Measurements from ENCODE around the gene CPNE9.
"Not testable (repeated sequence)": the region's sequence is repeated elsewhere in the genome, so short reads cannot be mapped to it uniquely, and the experiment has no call there.

CPNE9 gene

DNA sequence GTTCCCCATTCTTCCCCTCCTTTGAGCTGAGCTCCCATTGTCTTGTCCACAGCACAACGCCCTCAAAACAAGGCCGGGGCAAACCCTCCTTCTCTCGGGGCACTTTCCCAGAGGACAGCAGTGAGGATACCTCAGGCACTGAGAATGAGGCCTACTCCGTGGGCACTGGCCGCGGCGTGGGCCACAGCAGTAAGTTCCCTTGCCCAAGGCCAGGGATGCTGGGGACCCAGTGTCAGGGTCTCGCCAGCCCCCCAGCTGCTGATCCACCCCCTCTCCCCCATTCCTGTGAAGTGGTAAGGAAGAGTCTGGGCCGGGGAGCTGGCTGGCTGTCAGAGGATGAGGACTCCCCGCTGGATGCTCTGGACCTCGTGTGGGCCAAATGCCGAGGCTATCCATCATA is 41.9 kb downstream of the CPNE9 start:
- DNase-seq (ENCODE audit: low read depth in 1 of 2, low spot score in 1 of 2), result no peak

DNA sequence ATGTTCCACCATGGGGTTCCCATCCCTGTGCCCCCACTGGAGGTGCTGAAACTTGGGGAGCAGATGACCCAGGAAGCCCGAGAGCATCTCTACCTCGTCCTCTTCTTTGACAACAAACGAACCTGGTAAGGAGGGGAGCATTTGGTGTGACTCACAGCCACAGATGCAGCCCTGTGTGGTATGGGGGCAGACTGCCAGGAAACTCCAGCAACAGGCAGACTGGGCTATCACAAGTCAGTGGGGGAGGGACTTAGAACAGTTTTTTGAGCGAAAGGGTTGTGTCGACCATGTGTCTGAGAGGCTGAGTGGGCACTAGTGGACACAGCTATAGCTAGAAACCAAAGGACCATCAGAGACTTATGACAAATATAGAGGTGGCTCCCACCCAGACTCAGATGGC is 42.7 kb downstream of the CPNE9 start:
- no peak for DNase-seq (ENCODE audit: low read depth in 1 of 2, low spot score in 1 of 2)

DNA sequence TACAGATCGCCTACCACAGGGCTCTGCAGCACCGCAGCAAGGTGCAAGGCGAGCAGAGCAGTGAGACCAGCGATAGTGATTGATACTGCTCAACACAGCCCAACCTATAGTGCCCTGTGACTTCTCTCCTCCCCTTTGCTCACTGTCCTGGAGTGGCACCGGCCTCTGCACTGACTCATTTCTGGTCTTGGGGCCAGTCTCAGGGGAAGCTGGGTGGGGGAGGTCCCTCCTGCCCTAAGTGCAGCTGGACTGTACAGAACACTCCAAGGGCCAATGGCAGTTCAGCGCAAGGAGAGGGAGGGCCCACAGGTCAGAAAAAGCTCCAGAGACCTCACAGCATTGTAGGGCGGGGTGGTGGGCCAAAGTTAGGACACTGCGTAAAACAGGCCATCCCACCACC is 43.6 kb downstream of the CPNE9 start:
- no peak for DNase-seq (ENCODE audit: low read depth in 1 of 2, low spot score in 1 of 2)

DNA sequence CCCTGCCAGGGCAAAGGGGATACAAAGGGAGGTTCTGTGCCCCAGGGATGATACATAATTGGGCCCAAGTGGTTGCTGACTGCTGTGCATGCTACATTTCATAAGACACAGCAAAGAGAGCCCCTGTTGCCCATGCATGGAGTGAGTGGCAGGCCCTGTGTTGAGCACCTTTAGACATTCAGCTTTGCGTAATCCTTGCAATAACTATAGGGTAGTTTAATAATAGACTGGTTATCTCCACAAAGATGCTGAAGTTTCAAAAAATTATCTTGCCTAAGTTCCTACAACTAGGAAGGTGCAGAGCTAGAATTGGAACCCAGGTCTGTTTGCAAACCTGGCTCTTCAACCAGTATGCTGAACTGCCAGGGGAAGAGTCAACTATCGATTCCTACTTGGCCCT is 44.4 kb downstream of the CPNE9 start:
- no peak for DNase-seq (ENCODE audit: low read depth in 1 of 2, low spot score in 1 of 2)

DNA sequence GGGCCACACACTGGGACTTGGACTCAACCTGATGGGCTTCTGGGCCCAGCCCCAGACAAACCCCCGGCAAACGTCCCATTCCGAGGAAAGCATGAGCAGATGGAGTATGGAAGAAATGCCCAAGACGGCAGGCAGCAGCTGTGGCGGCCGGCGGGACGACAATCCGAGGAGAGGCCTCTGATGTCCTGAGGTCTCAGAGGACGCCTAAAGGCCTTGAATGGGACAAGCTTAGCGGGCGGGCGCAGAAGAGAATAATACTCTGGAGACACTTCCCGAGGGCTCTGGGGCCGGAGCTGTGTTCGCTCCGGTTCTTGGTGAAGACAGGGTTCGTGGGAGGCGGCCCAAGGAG is 45.6 kb downstream of the CPNE9 start:
- no peak for DNase-seq (ENCODE audit: low read depth in 1 of 2, low spot score in 1 of 2)

DNA sequence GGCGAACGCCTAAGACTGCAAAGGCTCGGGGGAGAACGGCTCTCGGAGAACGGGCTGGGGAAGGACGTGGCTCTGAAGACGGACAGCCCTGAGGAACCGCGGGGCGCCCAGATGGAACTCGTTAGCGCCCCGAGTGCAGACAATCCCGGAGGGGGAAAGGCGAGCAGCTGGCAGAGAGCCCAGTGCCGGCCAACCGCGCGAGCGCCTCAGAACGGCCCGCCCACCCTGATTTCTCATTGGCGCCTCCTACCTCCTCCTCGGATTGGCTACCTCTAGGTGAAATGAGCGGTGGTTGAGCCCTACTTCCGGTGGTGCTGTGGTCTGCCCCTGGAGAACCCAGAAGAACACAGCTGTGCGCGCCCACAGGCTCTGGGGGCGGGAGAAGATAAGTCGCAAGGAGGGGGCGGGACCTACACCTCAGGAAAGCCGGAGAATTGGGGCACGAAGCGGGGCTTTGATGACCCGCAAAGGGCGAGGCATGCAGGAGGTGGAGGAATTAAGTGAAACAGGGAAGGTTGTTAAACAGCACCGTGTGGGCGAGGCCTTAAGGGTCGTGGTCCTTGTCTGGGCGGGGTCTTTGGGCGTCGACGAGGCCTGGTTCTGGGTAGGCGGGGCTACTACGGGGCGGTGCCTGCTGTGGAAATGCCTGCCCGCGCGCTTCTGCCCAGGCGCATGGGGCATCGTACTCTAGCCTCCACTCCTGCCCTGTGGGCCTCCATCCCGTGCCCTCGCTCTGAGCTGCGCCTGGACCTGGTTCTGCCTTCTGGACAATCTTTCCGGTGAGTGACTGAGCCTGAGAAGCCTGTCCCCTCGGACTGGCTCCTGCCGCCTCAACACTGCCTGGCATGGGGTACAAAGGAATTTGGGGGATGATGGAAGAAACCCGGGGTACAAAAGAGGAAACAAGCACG is 46.3 kb downstream of the CPNE9 start, which contains the start of gene OGG1:
Gene OGG1 (plus strand): TSS at position 308 of the 911 bp plus-strand sequence. CDS start 335 bp downstream, at position 643.
- DNase-seq (ENCODE audit: low read depth in 1 of 2, low spot score in 1 of 2), result peak; percentile 84 to 94

DNA sequence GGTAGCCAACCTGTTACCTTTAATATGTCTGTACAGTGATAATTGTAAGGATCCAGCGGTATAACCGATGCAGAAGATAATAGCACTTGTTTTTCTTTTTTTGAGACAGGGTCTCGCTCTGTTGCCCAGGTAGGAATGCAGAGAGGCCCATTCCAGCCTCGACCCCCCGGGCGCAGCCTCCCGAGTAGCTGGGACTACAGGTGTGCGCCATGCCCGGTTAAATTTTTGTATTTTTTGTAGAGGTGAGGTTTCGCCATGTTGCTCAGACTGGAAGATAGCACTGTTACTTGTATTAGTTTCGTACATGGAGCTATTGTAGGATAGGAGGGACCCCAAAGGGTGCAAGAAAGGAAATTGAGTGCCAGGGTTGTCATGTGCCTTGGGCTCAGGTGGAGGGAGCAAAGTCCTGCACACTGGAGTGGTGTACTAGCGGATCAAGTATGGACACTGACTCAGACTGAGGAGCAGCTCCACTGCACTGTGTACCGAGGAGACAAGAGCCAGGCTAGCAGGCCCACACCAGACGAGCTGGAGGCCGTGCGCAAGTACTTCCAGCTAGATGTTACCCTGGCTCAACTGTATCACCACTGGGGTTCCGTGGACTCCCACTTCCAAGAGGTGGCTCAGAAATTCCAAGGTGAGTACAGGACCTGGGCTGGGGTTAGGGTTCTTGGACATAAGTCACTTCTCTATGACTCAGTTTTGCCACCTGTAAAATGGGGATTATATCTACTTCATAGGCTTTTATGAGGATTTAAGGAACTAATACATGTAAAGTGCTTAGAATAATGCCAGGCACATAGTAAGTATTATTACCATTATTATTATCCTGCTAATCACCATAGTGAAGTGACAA is 47.2 kb downstream of the CPNE9 start:
- no peak for DNase-seq (ENCODE audit: low read depth in 1 of 2, low spot score in 1 of 2)

DNA sequence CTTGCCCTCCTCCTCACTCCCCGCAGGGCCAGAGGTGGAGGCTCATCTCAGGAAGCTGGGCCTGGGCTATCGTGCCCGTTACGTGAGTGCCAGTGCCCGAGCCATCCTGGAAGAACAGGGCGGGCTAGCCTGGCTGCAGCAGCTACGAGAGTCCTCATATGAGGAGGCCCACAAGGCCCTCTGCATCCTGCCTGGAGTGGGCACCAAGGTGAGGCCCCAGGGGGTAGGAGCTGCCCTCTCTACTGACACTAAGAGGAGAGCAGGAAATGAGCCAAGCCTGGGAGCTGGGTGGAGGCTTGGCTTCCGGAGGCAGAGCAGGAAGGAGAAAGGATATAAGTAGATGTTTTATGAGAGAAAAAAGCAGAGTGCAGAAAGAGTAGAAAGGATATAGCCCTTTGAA is 51.0 kb downstream of the CPNE9 start:
- DNase-seq (ENCODE audit: low read depth in 1 of 2, low spot score in 1 of 2), result no peak

DNA sequence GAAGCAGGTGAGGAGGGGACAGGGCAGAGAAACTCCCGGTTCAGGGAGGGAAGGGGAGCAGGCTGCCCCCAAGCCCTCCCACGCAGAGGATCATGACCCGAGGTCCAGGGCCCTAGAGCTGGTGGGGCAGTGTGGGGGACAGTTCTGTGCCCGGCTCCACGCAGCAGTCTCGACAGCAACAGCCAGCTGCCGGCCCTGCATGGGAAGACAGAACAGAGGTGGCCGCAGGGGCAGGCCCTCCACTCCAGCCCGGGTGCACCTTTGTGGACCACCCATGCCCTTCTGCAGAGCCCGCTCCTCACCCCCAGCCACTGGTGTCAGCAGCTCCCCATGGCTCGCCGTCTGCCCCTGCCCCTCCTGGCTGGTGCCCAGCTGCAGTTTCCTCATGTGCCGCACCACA is 53.8 kb downstream of the CPNE9 start:
- DNase-seq (ENCODE audit: low read depth in 1 of 2, low spot score in 1 of 2), result no peak

DNA sequence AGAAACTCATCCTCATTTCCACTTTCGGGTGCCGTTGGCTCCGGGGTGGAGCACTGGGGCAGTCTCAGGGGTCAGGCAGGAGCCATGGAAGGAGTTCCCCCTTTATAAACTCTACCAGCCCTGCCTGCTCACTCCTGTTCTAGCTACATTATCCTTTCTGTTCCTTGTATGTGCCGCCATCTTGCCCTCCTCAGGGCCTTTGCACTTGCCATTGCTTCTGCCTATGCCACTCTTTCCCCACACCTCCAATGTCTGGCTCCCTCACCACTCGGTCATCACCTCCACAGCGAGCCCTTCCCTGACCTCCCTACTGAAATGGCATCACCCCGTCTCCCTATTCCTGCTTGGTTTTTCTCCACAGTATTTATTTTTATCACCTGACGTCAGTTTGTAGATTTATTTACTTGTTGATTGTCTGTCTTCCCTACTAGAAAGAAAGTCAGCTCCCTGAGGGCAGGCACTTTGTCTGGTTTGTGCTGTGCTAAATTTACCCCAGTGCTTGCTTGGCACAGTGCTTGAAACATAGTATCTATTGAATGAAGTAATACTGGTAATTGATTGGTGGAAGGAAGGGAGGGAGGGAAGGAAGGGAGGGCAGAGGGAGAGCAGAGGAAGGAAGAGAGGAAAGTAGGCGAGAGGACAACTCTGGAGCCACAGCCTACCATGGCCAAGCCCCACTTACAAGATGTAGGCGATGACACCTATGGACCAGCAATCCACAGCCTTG is 57.3 kb downstream of the CPNE9 start:
- no peak for DNase-seq (ENCODE audit: low read depth in 1 of 2, low spot score in 1 of 2)

DNA sequence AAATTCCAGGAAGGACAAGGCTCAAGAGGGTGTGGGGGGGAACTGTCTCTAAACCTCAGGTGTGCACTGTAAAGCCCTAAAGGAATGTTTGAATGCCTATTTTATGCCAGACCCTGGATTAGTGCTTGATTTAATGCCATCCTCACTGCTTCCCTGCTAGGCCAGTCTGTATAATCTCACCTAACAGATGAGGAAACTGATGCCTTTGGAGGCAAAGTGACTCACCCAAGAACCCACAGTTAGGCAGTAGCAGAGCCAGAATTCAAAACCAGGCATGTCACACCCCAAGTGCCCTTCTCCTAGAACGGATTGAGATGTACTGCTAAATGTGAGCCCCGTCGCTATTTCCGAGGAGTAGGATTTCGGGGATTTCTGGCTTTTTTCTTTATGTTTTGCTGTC is 58.3 kb downstream of the CPNE9 start:
- DNase-seq (ENCODE audit: low read depth in 1 of 2, low spot score in 1 of 2), result no peak

DNA sequence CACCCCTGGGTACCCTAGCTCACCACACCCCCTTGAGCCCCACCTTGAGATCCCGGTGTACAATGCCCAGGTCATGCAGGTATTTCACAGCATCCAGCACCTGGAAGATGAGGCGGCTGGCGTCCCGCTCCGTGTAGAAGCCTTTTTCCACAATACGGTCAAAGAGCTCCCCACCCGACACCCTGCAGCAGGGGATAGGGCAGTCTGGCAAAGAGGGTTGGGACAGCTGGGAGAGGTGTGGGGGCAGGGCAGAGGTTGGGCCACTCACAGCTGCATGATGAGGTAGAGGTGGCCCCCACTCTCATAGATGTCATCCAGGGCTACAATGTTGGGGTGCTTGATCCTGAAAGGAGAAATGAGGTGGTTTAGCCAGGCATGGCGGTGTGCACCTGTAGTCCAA is 59.2 kb downstream of the CPNE9 start:
- no peak for DNase-seq (ENCODE audit: low read depth in 1 of 2, low spot score in 1 of 2)

DNA sequence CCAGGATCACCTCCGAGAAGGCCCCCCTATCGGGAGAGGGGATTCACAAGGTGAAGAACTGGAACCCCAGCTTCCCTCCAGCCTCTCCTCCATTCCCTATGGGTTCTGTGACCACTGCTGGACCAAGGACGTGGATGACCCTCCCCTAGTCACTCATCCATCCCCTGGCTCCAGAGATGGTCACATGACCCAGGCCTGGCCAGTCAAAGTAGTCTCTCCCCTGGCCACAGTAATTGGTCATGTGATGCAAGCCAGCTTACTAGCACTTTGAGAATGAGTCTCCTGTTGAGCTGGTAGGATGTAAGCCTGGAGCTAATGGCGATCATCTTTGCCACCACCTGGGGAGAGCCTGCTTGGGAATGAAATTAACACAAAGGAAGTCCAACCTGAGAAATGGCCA is 62.2 kb downstream of the CPNE9 start:
- no peak for DNase-seq (ENCODE audit: low read depth in 1 of 2, low spot score in 1 of 2)

DNA sequence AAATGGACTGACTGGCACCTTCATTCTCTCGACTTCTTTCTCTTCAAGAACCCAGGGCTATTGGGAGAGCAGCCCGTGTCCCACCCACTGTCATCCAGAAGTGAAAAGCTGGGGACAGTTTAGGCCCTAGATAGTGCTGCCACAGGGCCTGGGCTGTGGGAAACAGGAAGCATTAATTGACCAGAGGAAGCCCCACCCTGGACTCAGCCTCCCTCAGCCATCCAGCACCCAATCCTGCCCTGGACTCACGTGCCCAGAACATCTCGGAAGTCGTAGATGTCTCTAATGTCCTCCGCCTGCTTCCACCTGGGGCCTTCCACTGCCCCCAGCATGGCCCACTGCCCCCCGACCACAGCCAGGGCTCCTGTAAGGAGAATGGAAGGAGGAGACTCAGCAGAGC is 63.8 kb downstream of the CPNE9 start:
- no peak for DNase-seq (ENCODE audit: low read depth in 1 of 2, low spot score in 1 of 2)

DNA sequence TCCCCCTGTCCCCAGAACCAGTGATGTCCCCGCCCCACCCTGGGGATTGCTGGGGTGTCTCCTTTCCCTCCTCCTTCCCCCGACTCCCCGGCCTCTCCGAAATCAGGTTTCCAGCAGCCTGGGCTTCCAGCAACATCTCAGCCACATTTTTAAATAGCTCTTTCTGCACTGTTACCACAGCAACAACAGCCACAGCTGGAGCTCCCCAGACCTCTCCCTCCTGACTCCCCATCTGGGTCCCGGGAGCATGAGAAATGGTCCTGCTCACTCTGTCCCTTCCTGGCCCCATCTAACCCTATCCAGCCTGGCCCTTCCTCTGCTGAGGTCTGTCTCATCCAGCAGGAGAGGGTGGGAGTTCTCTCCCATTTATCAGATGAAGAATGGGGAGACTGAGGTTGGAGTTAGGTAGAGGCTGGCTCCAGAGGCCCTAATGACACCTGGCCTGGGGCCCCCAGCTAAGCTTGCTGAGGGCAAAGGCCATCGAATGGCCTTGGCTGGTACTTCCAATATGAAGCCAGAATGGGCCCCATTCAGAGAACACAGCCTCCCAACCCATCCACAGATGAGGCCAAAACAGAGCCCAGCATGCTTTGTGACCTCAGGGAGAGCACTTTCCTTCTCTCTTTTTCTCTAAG is 64.6 kb downstream of the CPNE9 start:
- DNase-seq (ENCODE audit: low read depth in 1 of 2, low spot score in 1 of 2), result no peak

DNA sequence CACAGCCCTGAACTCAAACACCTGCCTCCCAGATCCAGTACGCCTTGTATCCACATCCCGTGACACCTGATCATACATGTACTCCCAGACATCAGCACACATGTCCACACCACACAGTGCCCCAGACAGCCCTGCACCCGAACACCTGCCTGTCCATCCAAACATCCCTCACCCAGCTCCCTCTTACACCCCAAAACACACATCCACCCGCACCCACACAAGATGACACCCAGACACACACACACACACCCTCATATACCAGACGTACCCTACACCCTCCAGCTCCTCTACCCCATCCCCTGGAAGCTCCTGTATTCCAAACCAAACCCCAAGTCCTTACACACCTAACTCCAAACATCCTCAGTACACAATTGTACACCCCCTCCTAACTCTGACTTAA is 65.4 kb downstream of the CPNE9 start:
- DNase-seq (ENCODE audit: low read depth in 1 of 2, low spot score in 1 of 2), result no peak

DNA sequence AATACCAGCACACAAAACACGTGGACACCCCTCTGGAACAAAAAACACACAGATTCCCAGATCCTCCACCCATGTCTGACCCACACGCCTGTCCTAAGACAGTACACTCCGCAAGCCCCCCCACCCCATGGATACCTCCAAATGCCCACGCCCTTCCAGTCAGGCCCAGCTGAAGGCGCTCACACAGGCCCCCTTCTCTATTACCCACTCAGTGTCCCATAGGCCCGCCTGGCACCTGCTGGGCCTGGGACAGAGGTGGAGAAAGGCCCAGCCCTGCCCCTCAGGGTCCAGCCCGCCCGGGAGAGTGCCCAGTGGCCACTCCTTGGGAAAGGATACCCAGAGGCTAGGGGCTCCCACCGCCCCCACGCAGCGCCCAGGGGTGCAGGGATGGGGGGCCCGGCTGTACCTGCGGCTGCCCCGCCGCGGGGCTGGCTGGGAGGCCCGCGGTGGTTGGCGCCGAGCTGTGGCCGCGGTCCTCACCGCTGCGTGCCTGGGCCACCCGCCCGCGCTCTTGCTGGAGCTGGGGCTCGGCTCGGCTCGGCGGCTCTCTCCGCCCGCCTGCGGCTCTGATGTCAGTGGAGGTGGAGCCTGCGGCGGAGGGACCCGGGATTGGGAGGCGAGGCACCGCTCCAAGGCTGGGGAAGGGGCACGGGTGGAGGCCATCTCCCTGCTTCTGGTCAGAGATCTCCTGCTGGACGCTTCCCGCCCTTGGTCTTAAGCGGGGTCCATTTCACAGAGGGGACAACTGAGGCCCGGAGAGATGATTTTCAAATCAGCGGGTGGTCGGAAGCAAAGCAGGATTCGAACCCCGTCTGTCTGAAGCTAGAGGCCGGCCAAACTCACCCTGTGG is 66.0 kb downstream of the CPNE9 start, which contains the start of gene CAMK1:
Gene CAMK1 (minus strand): TSS at position 522 of the 850 bp plus-strand sequence. CDS start 2,198 bp downstream, outside the sequence.
- DNase-seq (ENCODE audit: low read depth in 1 of 2, low spot score in 1 of 2), result no peak

DNA sequence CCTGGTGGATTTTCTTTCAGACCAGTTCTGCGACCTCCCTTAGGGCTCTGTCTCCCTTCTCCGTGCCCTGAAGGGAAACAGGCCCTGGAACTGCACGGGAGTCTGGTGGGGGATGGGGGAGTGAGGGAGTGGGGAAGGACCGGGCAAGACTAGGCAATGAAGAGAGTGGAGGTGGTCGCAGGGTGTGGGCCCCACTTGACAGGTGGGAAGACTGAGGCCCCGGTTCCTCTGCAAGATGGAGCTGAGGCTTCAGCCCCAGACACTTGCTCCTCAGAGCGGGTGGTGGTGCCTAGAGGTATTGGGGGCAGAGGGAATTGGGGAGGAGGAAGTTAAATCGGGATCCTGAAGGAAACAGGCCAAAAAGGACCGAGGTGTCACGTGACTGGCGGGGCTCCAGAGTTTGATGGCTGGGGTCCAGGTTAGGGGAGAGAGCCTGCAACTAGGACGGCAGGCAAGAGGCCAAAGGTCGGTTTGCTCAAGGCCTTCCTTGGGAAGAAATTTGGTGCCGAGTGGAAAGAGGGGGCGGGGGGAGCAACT is 66.7 kb downstream of the CPNE9 start:
- DNase-seq (ENCODE audit: low read depth in 1 of 2, low spot score in 1 of 2), result no peak

DNA sequence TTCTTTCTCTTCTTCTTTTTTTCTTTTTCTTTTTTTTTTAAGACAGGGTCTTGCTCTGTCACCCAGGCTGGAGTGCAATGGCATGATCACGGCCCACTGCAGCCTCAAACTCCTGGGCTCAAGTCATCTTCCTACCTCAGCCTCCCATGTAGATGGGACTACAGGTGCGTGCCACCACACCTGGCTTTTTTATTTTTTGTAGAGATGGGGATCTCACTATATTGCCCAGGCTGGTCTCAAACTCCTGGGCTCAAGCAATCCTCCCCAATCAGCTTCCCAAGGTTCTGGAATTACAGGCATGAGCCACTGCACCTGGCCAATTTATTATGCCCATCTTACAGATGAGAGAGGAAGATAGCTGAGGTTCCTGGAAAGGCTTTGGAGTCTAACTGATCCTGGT is 67.4 kb downstream of the CPNE9 start:
- not testable (repeated sequence) for DNase-seq (ENCODE audit: low read depth in 1 of 2, low spot score in 1 of 2)
